ENCODE data around the gene DOCK10.

- TF ChIP-seq CTCF (IDR thresholded peaks at IDR 0.05) (no peak), POLR2A (IDR thresholded peaks at IDR 0.05) (no peak)
Observed at GRCh38 chr2:224881846-224882245, 160.4 kb downstream of the DOCK10 start.

Data from testis (tissue), 2 donors.